ENCODE results near the gene TMEM221. TPM values are rescaled to one million over a fixed set of nuclear protein-coding genes. Genes with fewer than 3 reads are reported as not detected.
A peak's percentile ranks its signal among the peaks of the same experiment; 100 is the strongest.

TMEM221 gene
- total RNA-seq, 2 experiments from 2014 or later = not detected

DNA sequence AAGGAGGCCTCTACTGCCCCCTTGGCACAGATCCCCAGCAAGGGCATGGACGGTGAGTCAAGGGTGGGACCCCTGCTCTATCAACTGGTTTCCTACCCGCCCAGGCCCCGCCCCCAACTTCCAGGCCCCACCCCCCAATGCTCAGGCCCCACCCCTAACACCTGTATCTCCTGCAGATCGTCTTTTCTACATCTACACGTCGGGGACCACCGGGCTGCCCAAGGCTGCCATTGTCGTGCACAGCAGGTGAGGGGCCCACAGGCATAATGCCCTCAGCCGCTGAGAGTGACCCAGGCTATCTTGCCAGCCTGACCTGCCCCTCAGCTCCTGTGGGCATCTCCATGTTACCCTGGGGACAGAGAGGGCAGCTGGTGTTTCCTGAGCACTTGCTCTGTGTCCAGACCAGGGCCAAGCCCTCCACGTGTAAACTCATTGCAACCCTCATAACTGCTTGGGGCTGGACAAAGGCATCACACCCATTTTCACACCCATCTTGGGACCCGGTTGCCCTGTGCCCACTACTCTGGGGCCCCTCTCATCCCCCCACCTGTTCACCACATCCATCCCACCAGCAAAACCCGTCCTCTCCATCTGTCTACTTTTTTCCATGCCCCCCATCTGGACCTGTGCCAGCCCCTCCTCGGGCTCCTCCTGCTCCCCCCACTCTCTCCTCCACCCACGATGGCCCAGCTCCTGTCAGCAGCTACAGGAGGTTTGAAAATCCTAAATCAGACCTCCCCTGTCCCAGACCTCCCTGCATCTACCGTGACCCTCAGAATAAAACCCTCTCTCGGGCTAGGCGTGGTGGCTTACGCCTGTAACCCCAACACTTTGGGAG is 39.0 kb upstream of the TMEM221 start:
- Mint-ChIP-seq H3K4me3 (no peak overlapping the region), H3K27me3 (no peaks in the 10 kb centered on the region), H3K27ac (no peak overlapping the region), H3K9me3 (no peaks in the 10 kb centered on the region), H3K36me3 (ENCODE audit: low read depth) (no peaks in the 10 kb centered on the region), H3K4me1 (ENCODE audit: low read depth) (peaks cover 11% of the 10 kb centered on the region)
- TF ChIP-seq, protein P1, sequence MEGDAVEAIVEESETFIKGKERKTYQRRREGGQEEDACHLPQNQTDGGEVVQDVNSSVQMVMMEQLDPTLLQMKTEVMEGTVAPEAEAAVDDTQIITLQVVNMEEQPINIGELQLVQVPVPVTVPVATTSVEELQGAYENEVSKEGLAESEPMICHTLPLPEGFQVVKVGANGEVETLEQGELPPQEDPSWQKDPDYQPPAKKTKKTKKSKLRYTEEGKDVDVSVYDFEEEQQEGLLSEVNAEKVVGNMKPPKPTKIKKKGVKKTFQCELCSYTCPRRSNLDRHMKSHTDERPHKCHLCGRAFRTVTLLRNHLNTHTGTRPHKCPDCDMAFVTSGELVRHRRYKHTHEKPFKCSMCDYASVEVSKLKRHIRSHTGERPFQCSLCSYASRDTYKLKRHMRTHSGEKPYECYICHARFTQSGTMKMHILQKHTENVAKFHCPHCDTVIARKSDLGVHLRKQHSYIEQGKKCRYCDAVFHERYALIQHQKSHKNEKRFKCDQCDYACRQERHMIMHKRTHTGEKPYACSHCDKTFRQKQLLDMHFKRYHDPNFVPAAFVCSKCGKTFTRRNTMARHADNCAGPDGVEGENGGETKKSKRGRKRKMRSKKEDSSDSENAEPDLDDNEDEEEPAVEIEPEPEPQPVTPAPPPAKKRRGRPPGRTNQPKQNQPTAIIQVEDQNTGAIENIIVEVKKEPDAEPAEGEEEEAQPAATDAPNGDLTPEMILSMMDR (IDR thresholded peaks at IDR 0.05) = no peak
- CTCF ChIA-PET = interaction anchor here (1.3 kb wide), 1 partner anchor 8 kb away, joined by 5 read pairs; no protein-coding TSS in a partner anchor
- ATAC-seq (ENCODE audit: poor library complexity) = no peak
- intact Hi-C loops (cut with DNase I, micrococcal nuclease) = no loop called here
- no peak overlapping the region for H3K27ac ChIP-seq (ENCODE audit: low read depth in 1 of 2, low read length in 2 of 2)
- POLR2A ChIA-PET = interaction anchor here (0.5 kb wide), 1 partner anchor 84 kb away, joined by 5 read pairs; no protein-coding TSS in a partner anchor
- no peaks in the 10 kb centered on the region for H3K27me3 ChIP-seq (ENCODE audit: control insufficient read depth in 1 of 2, insufficient read depth in 2 of 2, low read length in 2 of 2)
- peaks cover 38% of the 10 kb centered on the region for H3K4me1 ChIP-seq (ENCODE audit: insufficient read depth, low read length)
- H3K36me3 ChIP-seq (ENCODE audit: insufficient read depth, low read length) = no peaks in the 10 kb centered on the region
- no peaks in the 10 kb centered on the region for H3K9me3 ChIP-seq (ENCODE audit: control insufficient read depth in 1 of 2, insufficient read depth in 1 of 2, low read length in 2 of 2)
- H3K4me3 ChIP-seq (ENCODE audit: low read length) = no peak overlapping the region
- DNase-seq = no peak

DNA sequence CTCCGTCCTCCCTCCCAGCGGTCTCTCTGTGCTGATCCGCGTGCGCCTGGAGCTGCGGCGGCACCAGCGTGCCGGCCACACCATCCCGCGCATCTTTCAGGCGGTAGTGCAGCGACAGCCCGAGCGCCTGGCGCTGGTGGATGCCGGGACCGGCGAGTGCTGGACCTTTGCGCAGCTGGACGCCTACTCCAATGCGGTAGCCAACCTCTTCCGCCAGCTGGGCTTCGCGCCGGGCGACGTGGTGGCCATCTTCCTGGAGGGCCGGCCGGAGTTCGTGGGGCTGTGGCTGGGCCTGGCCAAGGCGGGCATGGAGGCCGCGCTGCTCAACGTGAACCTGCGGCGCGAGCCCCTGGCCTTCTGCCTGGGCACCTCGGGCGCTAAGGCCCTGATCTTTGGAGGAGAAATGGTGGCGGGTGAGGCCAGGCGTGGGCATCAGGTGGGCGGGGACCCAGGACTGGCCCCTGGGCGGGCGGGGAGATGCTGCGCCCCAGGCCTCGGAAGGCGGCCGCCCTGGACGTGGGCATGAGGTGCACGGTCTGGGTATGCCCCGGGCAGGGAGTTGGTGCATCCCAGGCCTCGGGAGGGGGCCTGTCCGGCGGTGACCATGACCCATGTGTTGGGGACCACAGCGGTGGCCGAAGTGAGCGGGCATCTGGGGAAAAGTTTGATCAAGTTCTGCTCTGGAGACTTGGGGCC is 38.2 kb upstream of the TMEM221 start:
- intact Hi-C loops (cut with DNase I, micrococcal nuclease) = no loop called here
- H3K4me1 Mint-ChIP-seq (ENCODE audit: low read depth) = peaks cover 11% of the 10 kb centered on the region

DNA sequence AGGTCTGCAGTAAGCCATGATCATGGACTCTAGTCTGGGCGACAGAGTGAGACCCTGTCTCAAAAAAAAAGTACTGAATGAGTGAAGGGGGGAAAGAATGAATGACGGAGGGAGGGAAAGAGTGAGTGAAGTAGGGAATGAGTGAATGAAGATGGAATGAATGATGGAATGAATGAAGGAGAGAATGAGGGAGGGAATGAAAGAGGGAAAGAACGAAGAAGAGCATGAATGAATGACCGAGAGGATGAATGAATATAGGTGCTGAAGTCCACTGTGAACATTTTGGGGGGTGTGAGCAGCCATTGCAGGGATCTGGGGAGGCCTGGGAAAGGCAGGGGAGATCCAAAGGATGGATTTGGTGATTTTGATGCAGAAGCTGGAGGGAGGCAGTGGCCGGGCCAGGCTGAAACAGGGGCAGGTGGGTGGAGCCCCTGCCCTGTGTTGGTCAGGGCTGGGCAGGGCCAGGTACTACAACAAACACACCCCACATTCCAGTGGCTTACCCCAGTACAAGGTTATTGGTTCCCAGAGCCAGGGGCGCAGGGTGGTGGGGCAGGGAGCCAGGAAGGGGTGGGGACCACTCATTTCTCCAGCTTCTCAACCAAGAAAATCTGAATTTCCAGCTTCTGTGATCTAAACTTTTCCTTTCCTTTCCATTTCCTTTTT is 36.2 kb upstream of the TMEM221 start:
- ATAC-seq (ENCODE audit: poor library complexity) (no peak), DNase-seq (no peak)
- no peaks in the 10 kb centered on the region for H3K36me3 Mint-ChIP-seq (ENCODE audit: low read depth)
- H3K4me1 Mint-ChIP-seq (ENCODE audit: low read depth) = peaks cover 4% of the 10 kb centered on the region
- H3K4me3 Mint-ChIP-seq = no peak overlapping the region
- no peak overlapping the region for H3K27ac ChIP-seq (ENCODE audit: low read depth in 1 of 2, low read length in 2 of 2)
- no peaks in the 10 kb centered on the region for H3K9me3 Mint-ChIP-seq
- no peak overlapping the region for H3K4me3 ChIP-seq (ENCODE audit: low read length)
- TF ChIP-seq, protein P1 (IDR thresholded peaks at IDR 0.05) = no peak
- intact Hi-C loops (cut with DNase I, micrococcal nuclease) = no loop called here
- H3K9me3 ChIP-seq (ENCODE audit: control insufficient read depth in 1 of 2, insufficient read depth in 1 of 2, low read length in 2 of 2) = no peaks in the 10 kb centered on the region
- H3K27me3 ChIP-seq (ENCODE audit: control insufficient read depth in 1 of 2, insufficient read depth in 2 of 2, low read length in 2 of 2) = no peaks in the 10 kb centered on the region
- no peaks in the 10 kb centered on the region for H3K27me3 Mint-ChIP-seq
- ChIA-PET POLR2A (interaction anchor here (0.6 kb wide), 1 partner anchor 833 kb away, joined by 4 read pairs; no protein-coding TSS in a partner anchor), CTCF (no interaction called here)
- H3K27ac Mint-ChIP-seq = no peak overlapping the region
- H3K36me3 ChIP-seq (ENCODE audit: insufficient read depth, low read length) = no peaks in the 10 kb centered on the region
- peaks cover 24% of the 10 kb centered on the region for H3K4me1 ChIP-seq (ENCODE audit: insufficient read depth, low read length)

More for the DNA sequence above, 38.2 kb upstream of the TMEM221 start:
- Mint-ChIP-seq H3K9me3 (no peaks in the 10 kb centered on the region), H3K27ac (no peak overlapping the region), H3K4me3 (no peak overlapping the region), H3K36me3 (ENCODE audit: low read depth) (no peaks in the 10 kb centered on the region), H3K27me3 (no peaks in the 10 kb centered on the region)
- Histone ChIP-seq H3K27me3 (ENCODE audit: control insufficient read depth in 1 of 2, insufficient read depth in 2 of 2, low read length in 2 of 2) (no peaks in the 10 kb centered on the region), H3K4me3 (ENCODE audit: low read length) (no peak overlapping the region), H3K4me1 (ENCODE audit: insufficient read depth, low read length) (peaks cover 38% of the 10 kb centered on the region), H3K9me3 (ENCODE audit: control insufficient read depth in 1 of 2, insufficient read depth in 1 of 2, low read length in 2 of 2) (no peaks in the 10 kb centered on the region), H3K36me3 (ENCODE audit: insufficient read depth, low read length) (no peaks in the 10 kb centered on the region), H3K27ac (ENCODE audit: low read depth in 1 of 2, low read length in 2 of 2) (no peak overlapping the region)
- DNase-seq = peak in 1 of 14 experiments; percentile 30
- ATAC-seq (ENCODE audit: poor library complexity) = no peak
- TF ChIP-seq, protein P1 (IDR thresholded peaks at IDR 0.05) = no peak
- ChIA-PET POLR2A (no interaction called here), CTCF (interaction anchor here (1.3 kb wide), 1 partner anchor 9 kb away, joined by 5 read pairs; no protein-coding TSS in a partner anchor)

Measured in CD4-positive, alpha-beta T cell (primary cell).